Psoas muscle (tissue), 7 donors: ENCODE data around the gene SMIM45.

Experiments used
- ATAC-seq, 4 donors: fragments of 200-7000 bp; cut with Tn5 transposase; one replicate each; pipeline ENCODE4 v1.9.1; 2020; ENCODE audit warnings: moderate library complexity in 3 of 4, mild to moderate bottlenecking in 2 of 4
- DNase-seq, 2 donors: peaks; one replicate each; pipeline ENCODE4 v3.0.0-alpha.2; 2020
- H3K27ac ChIP-seq: fragments of 200-600 bp; one replicate; pipeline ENCODE4 v1.8.0; 2022
- H3K27me3 ChIP-seq, 3 donors: fragments of 200-600 bp in 1 of 3; one replicate each; pipeline versions ENCODE4 v1.6.1 to v1.8.0; 2013 to 2022; ENCODE audit warnings: low read length in 2 of 3, mild to moderate bottlenecking in 2 of 3, moderate library complexity in 1 of 3; ENCODE audit not compliant: insufficient read depth in 3 of 3
- H3K36me3 ChIP-seq, 2 donors: fragments of 200-600 bp in 1 of 2; one replicate each; pipeline versions ENCODE4 v1.6.1 to v1.8.0; 2013 to 2022; ENCODE audit warnings: low read depth in 1 of 2, mild to moderate bottlenecking in 1 of 2, moderate library complexity in 1 of 2; ENCODE audit not compliant: insufficient read depth in 1 of 2
- H3K4me1 ChIP-seq: fragments of 200-600 bp; one replicate; pipeline ENCODE4 v1.8.0; 2022
- H3K4me3 ChIP-seq: fragments of 200-600 bp; one replicate; pipeline ENCODE4 v1.8.0; 2022; ENCODE audit warnings: mild to moderate bottlenecking
- H3K9me3 ChIP-seq: fragments of 200-600 bp; one replicate; pipeline ENCODE4 v1.8.0; 2022
- CTCF ChIP-seq: fragments of 200-600 bp; IDR thresholded peaks from one replicate; pipeline ENCODE4 v1.8.0; 2022; ENCODE audit warnings: antibody characterized with exemption
- WGBS, 3 donors: extraction: QIAGEN DNeasy Blood & Tissue Kit; methylation state at CpG; one replicate each; pipeline versions ENCODE4 v1.1.6 to v1.1.7; 2013; 5-methylcytosine and 5-hydroxymethylcytosine counted together
- intact Hi-C, 2 donors: fragments of 100-400 bp; cut with DNase I; formaldehyde crosslinking; loops; one replicate each; pipeline versions ENCODE4 v1.11.0 to v1.14.2; 2022
- donor health status: healthy with polysubstance abuse.
- donor health status: DM: no; HTN: no; CAD: no; lungs with moderate emphysema.
- donor health status: Bipolar disorder and iron deficiency.
- donor health status: healthy.
- donor health status: DM: yes; HTN: yes; CAD: no.
- donor health status: DM: no; HTN: no; CAD: no.
- donor health status: DM: yes; HTN: yes; CAD: no.

Gene SMIM45

GRCh38 chr22:41968601-41969000, 16.7 kb downstream of the SMIM45 start:
- intact Hi-C loops = loop anchor here in 1 of 2 donors (5.0 kb wide), 1 partner anchor 144 kb away; no protein-coding TSS in a partner anchor
- DNase-seq = no peak

GRCh38 chr22:41969110-41969646, 17.2 kb downstream of the SMIM45 start, which contains the start of gene SEPTIN3:
TSS of gene SEPTIN3 (plus strand) at chr22:41969443. CDS start at chr22:41971493, 2,050 bp downstream.
- H3K27me3 ChIP-seq = peaks cover 0 to 23% (median 4%) of the 10 kb centered on the region in 3 donors
- no peak for TF ChIP-seq CTCF
- H3K4me1 ChIP-seq = no peaks in the 10 kb centered on the region
- ATAC-seq = no peak
- no peaks in the 10 kb centered on the region for H3K9me3 ChIP-seq
- no peaks in the 10 kb centered on the region for H3K36me3 ChIP-seq
- no peak for DNase-seq
- WGBS, 3 donors = 60 to 66% (median 65%) methylated on average over 8 of the region's 8 CpGs
- no peak within 1 kb of the TSS for H3K27ac ChIP-seq
- H3K4me3 ChIP-seq = no peak within 1 kb of the TSS
- intact Hi-C loops = loop anchor here in 1 of 2 donors (5.0 kb wide), 1 partner anchor 143 kb away; no protein-coding TSS in a partner anchor

More at GRCh38 chr22:41968601-41969000, 16.7 kb downstream of the SMIM45 start:
- H3K4me1 ChIP-seq = no peaks in the 10 kb centered on the region
- no peak overlapping the region for H3K27ac ChIP-seq
- H3K36me3 ChIP-seq = no peaks in the 10 kb centered on the region
- WGBS, 3 donors = 60 to 62% (median 60%) methylated on average over 9 of the region's 9 CpGs
- no peak for TF ChIP-seq CTCF
- no peak overlapping the region for H3K4me3 ChIP-seq
- H3K9me3 ChIP-seq = no peaks in the 10 kb centered on the region
- no peak for ATAC-seq
- peaks cover 0 to 17% (median 4%) of the 10 kb centered on the region in 3 donors for H3K27me3 ChIP-seq

- H3K36me3 ChIP-seq = no peaks in the 10 kb centered on the region
- H3K27me3 ChIP-seq = peaks cover 0 to 37% (median 2%) of the 10 kb centered on the region in 3 donors
- intact Hi-C loops = loop anchor here in 1 of 2 donors (10.0 kb wide), 1 partner anchor 464 kb away; the partner anchor contains the start of gene NFAM1
- no peak for DNase-seq
- H3K4me3 ChIP-seq = no peak overlapping the region
- ATAC-seq = no peak
- no peaks in the 10 kb centered on the region for H3K9me3 ChIP-seq
- H3K4me1 ChIP-seq = no peaks in the 10 kb centered on the region
- no peak overlapping the region for H3K27ac ChIP-seq
- no peak for TF ChIP-seq CTCF
- 82 to 96% (median 84%) methylated on average over 2 of the region's 2 CpGs for WGBS, 3 donors
These were observed 18.7 kb downstream of the SMIM45 start for GRCh38 chr22:41970601-41971000.

- intact Hi-C loops = loop anchor here in 1 of 2 donors (10.0 kb wide), 1 partner anchor 463 kb away; the partner anchor contains the start of gene NFAM1
These were observed 19.5 kb downstream of the SMIM45 start for GRCh38 chr22:41971431-41971830.

More at GRCh38 chr22:41971431-41971830, 19.5 kb downstream of the SMIM45 start:
- no peak for TF ChIP-seq CTCF
- Histone ChIP-seq H3K27me3 (peaks cover 0 to 46% (median 2%) of the 10 kb centered on the region in 3 donors), H3K4me1 (no peaks in the 10 kb centered on the region), H3K27ac (no peak overlapping the region), H3K36me3 (no peaks in the 10 kb centered on the region), H3K9me3 (no peaks in the 10 kb centered on the region), H3K4me3 (no peak overlapping the region)
- 82 to 86% (median 83%) methylated on average over 11 of the region's 11 CpGs for WGBS, 3 donors
- ATAC-seq (no peak), DNase-seq (no peak)
